Gastrocnemius medialis (tissue), 4 donors: ENCODE measurements around the gene RNF4. TPM values are rescaled to one million over a fixed set of nuclear protein-coding genes. Genes with fewer than 3 reads are reported as not detected.
A peak's percentile ranks its signal among the peaks of the same experiment; 100 is the strongest.
"Not testable (repeated sequence)": the region's sequence is repeated elsewhere in the genome, so short reads cannot be mapped to it uniquely, and the experiment has no call there.

Experiments used
- ATAC-seq, 2 donors: fragments of 150-250 bp; one replicate each; pipeline ENCODE4 v1.9.1; 2016
- DNase-seq, 2 donors: peaks; one replicate each; pipeline ENCODE4 v3.0.0-alpha.2; 2019
- H3K27ac ChIP-seq, 4 donors: fragments of 200-600 bp; sonication (generic); 1 replicate in 1 of 4; 2 replicates in 3 of 4; pipeline ENCODE4 v1.5.1; 2016 to 2018; ENCODE audit warnings: mild to moderate bottlenecking in 2 of 4, moderate library complexity in 1 of 4
- H3K27me3 ChIP-seq, 3 donors: fragments of 200-600 bp; sonication (generic) in 2 of 3; 1 replicate in 1 of 3; 2 replicates in 2 of 3; pipeline versions ENCODE4 v1.5.1 to v1.6.0; 2016 to 2019; ENCODE audit warnings: mild to moderate bottlenecking in 1 of 3, moderate library complexity in 1 of 3
- H3K36me3 ChIP-seq, 2 donors: fragments of 200-600 bp; sonication (generic) in 1 of 2; one replicate each; pipeline ENCODE4 v1.5.1; 2017 to 2018
- H3K4me1 ChIP-seq, 2 donors: fragments of 200-600 bp; sonication (generic) in 1 of 2; one replicate each; pipeline ENCODE4 v1.5.1; 2016 to 2017; ENCODE audit warnings: mild to moderate bottlenecking in 2 of 2
- H3K4me3 ChIP-seq, 4 donors: fragments of 200-600 bp; sonication (generic) in 3 of 4; 1 replicate in 1 of 4; 2 replicates in 3 of 4; pipeline ENCODE4 v1.5.1; 2016 to 2019; ENCODE audit warnings: mild to moderate bottlenecking in 2 of 4
- H3K9me3 ChIP-seq, 3 donors: fragments of 200-600 bp; sonication (generic) in 2 of 3; 1 replicate in 1 of 3; 2 replicates in 2 of 3; pipeline ENCODE4 v1.5.1; 2016 to 2019
- CTCF ChIP-seq, 5 experiments: fragments of 450-650 bp in 3 of 5; fragments of 200-600 bp in 2 of 5; sonication (generic) in 2 of 5; IDR thresholded peaks in 4 of 5; conservative IDR thresholded peaks in 1 of 5; 1 replicate in 4 of 5; 2 replicates in 1 of 5; pipeline ENCODE4 v1.5.1; 2016 to 2019; ENCODE audit warnings: antibody characterized with exemption in 5 of 5, mild to moderate bottlenecking in 3 of 5, moderate library complexity in 3 of 5
- POLR2A ChIP-seq, 2 donors: fragments of 450-650 bp; IDR thresholded peaks; one replicate each; pipeline ENCODE4 v1.6.1; 2017; ENCODE audit warnings: antibody characterized with exemption in 2 of 2, mild to moderate bottlenecking in 2 of 2, moderate library complexity in 2 of 2
- in situ Hi-C, 4 donors: fragments of 200-750 bp; cut with MboI; loops; one replicate each; pipeline versions ENCODE4 v1.15.0 to v1.8.0; 2017; ENCODE audit warnings: low sequenced_read_pairs in 4 of 4
- intact Hi-C: fragments of 100-400 bp; cut with DNase I; formaldehyde crosslinking; loops from one replicate; pipeline ENCODE4 v1.15.1; 2023; ENCODE audit warnings: low total_unique reads
- total RNA-seq, 4 donors: library from RNA; depleted of rRNA; stranded (reverse); fragments of >200 nt; gene quantifications; one replicate each; pipeline versions ENCODE4 v1.1.0 to v1.2.3, GENCODE V29; 2016

Gene RNF4
- total RNA-seq, 4 donors from 2014 or later = 21.7 to 48.7 (median 34.7) TPM

- TF ChIP-seq POLR2A (IDR thresholded peaks at IDR 0.05) = peak; percentile 84 to 88
- peak in 1 of 5 experiments; percentile 14 for TF ChIP-seq CTCF (IDR thresholded peaks at IDR 0.05 in 4 of 5, conservative IDR thresholded peaks at IDR 0.05 in 1 of 5)
- Histone ChIP-seq H3K27ac (peak overlapping the region; percentile 88 to 97 (median 96)), H3K36me3 (no peaks in the 10 kb centered on the region), H3K9me3 (no peaks in the 10 kb centered on the region), H3K4me3 (peak overlapping the region; percentile 73 to 89 (median 80)), H3K27me3 (no peaks in the 10 kb centered on the region), H3K4me1 (peaks cover 25 to 34% of the 10 kb centered on the region in 2 donors)
- intact Hi-C loops (loop anchor here (1.0 to 10.0 kb wide), 6 partner anchors 61 to 329 kb away; partner anchors contain the start of genes CFAP99, MXD4 and ZFYVE28), in situ Hi-C loops (no loop called here)
- DNase-seq (peak; percentile 10 to 52), ATAC-seq (peak; percentile 15 to 49)
These were observed 66.7 kb downstream of the RNF4 start for GRCh38 chr4:2535376-2536192.

- Histone ChIP-seq H3K4me1 (peaks cover 25 to 34% of the 10 kb centered on the region in 2 donors), H3K9me3 (no peaks in the 10 kb centered on the region), H3K4me3 (peak within 1 kb of the TSS; percentile 73 to 99 (median 89)), H3K36me3 (no peaks in the 10 kb centered on the region), H3K27me3 (no peaks in the 10 kb centered on the region), H3K27ac (peak within 1 kb of the TSS; percentile 88 to 97 (median 96))
- intact Hi-C loops = loop anchor here (1.0 to 10.0 kb wide), 7 partner anchors 60 to 328 kb away; partner anchors contain the start of genes CFAP99, MXD4 and ZFYVE28
- ATAC-seq (peak; percentile 78 to 80), DNase-seq (peak; percentile 99)
- TF ChIP-seq POLR2A (IDR thresholded peaks at IDR 0.05) (peak; percentile 48 to 75), CTCF (IDR thresholded peaks at IDR 0.05 in 4 of 5, conservative IDR thresholded peaks at IDR 0.05 in 1 of 5) (no peak)
- in situ Hi-C loops = no loop called here
These were observed 67.5 kb downstream of the RNF4 start, which contains the start of gene FAM193A for GRCh38 chr4:2536193-2537010. FAM193A (plus strand) TSS chr4:2536647; CDS start chr4:2536916, 269 bp downstream.

- Histone ChIP-seq H3K4me1 (peaks cover 25 to 34% of the 10 kb centered on the region in 2 donors), H3K27ac (peak overlapping the region; percentile 87 to 96 (median 90)), H3K9me3 (no peaks in the 10 kb centered on the region), H3K36me3 (no peaks in the 10 kb centered on the region), H3K27me3 (no peaks in the 10 kb centered on the region), H3K4me3 (peak overlapping the region; percentile 67 to 99 (median 78))
- no peak for TF ChIP-seq CTCF (IDR thresholded peaks at IDR 0.05 in 4 of 5, conservative IDR thresholded peaks at IDR 0.05 in 1 of 5)
- TF ChIP-seq POLR2A (IDR thresholded peaks at IDR 0.05) = peak; percentile 43 to 60
- in situ Hi-C loops (no loop called here), intact Hi-C loops (loop anchor here (1.0 to 10.0 kb wide), 5 partner anchors 60 to 328 kb away; partner anchors contain the start of genes CFAP99 and ZFYVE28)
- ATAC-seq = peak; percentile 47 to 48
- DNase-seq = peak; percentile 14 to 46
These were observed 68.3 kb downstream of the RNF4 start for GRCh38 chr4:2537011-2537830.

GRCh38 chr4:2543580-2544191, 74.8 kb downstream of the RNF4 start:
- H3K4me3 ChIP-seq, H3K27ac ChIP-seq, ATAC-seq, intact Hi-C loops, H3K36me3 ChIP-seq, H3K27me3 ChIP-seq, H3K9me3 ChIP-seq, DNase-seq, in situ Hi-C loops: not testable (repeated sequence)
- H3K4me1 ChIP-seq = peaks cover 10 to 25% of the 10 kb centered on the region in 2 donors
